ENCODE results near the gene PAWR. TPM values are rescaled to one million over a fixed set of nuclear protein-coding genes. Genes with fewer than 3 reads are reported as not detected.

Gene PAWR
- total and polyA plus RNA-seq, 5 donors from 2014 or later = 0.20 to 5.8 (median 1.3) TPM

DNA sequence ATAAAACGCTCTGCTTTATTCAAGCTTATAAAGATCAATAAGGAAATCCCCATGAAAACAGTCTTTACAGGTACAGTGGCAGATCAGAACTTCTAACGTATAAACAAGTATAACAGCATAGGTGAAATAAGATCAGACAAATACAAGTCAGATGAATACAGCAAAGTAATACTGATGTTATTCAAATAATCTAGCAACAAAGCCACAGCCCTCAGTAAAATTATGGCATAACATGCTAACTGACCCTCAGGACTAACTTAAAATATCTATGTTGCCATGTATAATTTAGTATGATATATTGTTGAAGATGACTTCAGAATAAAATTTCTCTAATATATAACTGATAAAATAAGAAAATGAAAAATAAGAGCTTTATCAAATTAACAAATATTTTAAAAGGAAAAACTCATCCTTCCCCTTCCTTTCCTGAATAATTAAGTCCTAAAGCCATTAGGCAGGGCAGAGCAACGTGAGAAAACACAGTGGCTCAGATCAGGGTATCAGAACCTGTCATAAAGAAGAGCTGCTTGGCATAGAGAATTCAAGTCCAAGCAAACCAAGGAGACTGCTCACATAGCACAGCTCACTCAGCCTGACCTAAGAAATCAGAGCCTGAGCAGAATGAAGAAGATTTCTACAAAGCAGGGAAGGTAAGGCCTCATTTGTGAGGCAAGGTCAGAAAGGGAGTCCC, 70.7 kb downstream of the PAWR start:
- no peaks in the 10 kb centered on the region for H3K36me3 ChIP-seq (ENCODE audit: control insufficient read depth, insufficient read depth, low read length)
- Mint-ChIP-seq H3K27ac (no peak overlapping the region), H3K36me3 (no peaks in the 10 kb centered on the region), H3K9me3 (peaks cover 0 to 3% (median 0%) of the 10 kb centered on the region in 7 donors), H3K4me1 (no peaks in the 10 kb centered on the region), H3K4me3 (no peak overlapping the region), H3K27me3 (no peaks in the 10 kb centered on the region)
- no peaks in the 10 kb centered on the region for H3K9me3 ChIP-seq (ENCODE audit: control insufficient read depth in 2 of 2, low read length in 2 of 2)
- H3K4me3 ChIP-seq (ENCODE audit: low read depth, low read length) = no peak overlapping the region
- no peaks in the 10 kb centered on the region for H3K4me1 ChIP-seq (ENCODE audit: control insufficient read depth, insufficient read depth, low read length, poor library complexity, severe bottlenecking)
- DNase-seq (no peak), ATAC-seq (ENCODE audit: low read depth in 2 of 2) (no peak)
- H3K27me3 ChIP-seq (ENCODE audit: control insufficient read depth, insufficient read depth, low read length) = no peaks in the 10 kb centered on the region
- no peak overlapping the region for H3K27ac ChIP-seq (ENCODE audit: insufficient read depth, low read length, poor library complexity, severe bottlenecking)

DNA sequence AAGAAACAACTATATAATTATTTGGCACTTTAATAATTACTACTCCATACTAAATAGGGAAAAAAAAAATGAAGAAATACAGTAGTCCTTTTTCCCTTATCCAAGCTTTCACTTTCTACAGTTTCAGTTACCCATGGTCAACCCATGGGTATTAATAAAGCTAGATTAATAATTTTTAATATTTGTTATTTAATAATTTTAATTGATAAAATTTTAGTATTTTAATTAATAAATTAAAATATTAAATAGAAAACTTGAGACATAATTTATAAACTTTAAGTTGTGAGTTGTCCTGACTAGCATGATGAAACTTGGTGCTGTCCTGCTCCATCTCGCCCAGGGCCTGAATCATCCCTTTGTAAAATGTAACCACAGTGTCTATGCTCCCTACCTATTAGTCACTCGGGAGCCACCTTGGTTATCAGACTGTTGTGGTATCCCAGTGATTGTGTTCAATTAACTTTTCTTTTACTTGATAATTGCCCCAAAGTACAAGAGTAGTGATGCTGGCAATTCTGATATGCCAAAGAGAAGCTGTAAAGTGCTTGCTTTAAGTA, 71.8 kb downstream of the PAWR start:
- H3K4me1 ChIP-seq (ENCODE audit: control insufficient read depth, insufficient read depth, low read length, poor library complexity, severe bottlenecking) = no peaks in the 10 kb centered on the region
- H3K27me3 ChIP-seq (ENCODE audit: control insufficient read depth, insufficient read depth, low read length) = no peaks in the 10 kb centered on the region
- H3K9me3 Mint-ChIP-seq = no peaks in the 10 kb centered on the region
- H3K4me1 Mint-ChIP-seq = no peaks in the 10 kb centered on the region
- H3K36me3 Mint-ChIP-seq = no peaks in the 10 kb centered on the region
- H3K9me3 ChIP-seq (ENCODE audit: control insufficient read depth in 2 of 2, low read length in 2 of 2) = no peaks in the 10 kb centered on the region
- H3K4me3 Mint-ChIP-seq = no peak overlapping the region
- no peaks in the 10 kb centered on the region for H3K36me3 ChIP-seq (ENCODE audit: control insufficient read depth, insufficient read depth, low read length)
- no peaks in the 10 kb centered on the region for H3K27me3 Mint-ChIP-seq
- DNase-seq (no peak), ATAC-seq (ENCODE audit: low read depth in 2 of 2) (no peak)
- no peak overlapping the region for H3K27ac Mint-ChIP-seq
- H3K4me3 ChIP-seq (ENCODE audit: low read depth, low read length) = no peak overlapping the region
- no peak overlapping the region for H3K27ac ChIP-seq (ENCODE audit: insufficient read depth, low read length, poor library complexity, severe bottlenecking)

- Histone ChIP-seq H3K27me3 (ENCODE audit: control insufficient read depth, insufficient read depth, low read length) (no peaks in the 10 kb centered on the region), H3K9me3 (ENCODE audit: control insufficient read depth in 2 of 2, low read length in 2 of 2) (no peaks in the 10 kb centered on the region), H3K27ac (ENCODE audit: insufficient read depth, low read length, poor library complexity, severe bottlenecking) (no peak overlapping the region), H3K36me3 (ENCODE audit: control insufficient read depth, insufficient read depth, low read length) (no peaks in the 10 kb centered on the region), H3K4me3 (ENCODE audit: low read depth, low read length) (no peak overlapping the region), H3K4me1 (ENCODE audit: control insufficient read depth, insufficient read depth, low read length, poor library complexity, severe bottlenecking) (no peaks in the 10 kb centered on the region)
- DNase-seq (no peak), ATAC-seq (ENCODE audit: low read depth in 2 of 2) (no peak)
- no peaks in the 10 kb centered on the region for H3K9me3 Mint-ChIP-seq
- no peaks in the 10 kb centered on the region for H3K36me3 Mint-ChIP-seq
- no peak overlapping the region for H3K27ac Mint-ChIP-seq
- H3K27me3 Mint-ChIP-seq = no peaks in the 10 kb centered on the region
- H3K4me1 Mint-ChIP-seq = no peaks in the 10 kb centered on the region
- no peak overlapping the region for H3K4me3 Mint-ChIP-seq
These were observed 73.1 kb downstream of the PAWR start for GRCh38 chr12:79617696-79618095.

DNA sequence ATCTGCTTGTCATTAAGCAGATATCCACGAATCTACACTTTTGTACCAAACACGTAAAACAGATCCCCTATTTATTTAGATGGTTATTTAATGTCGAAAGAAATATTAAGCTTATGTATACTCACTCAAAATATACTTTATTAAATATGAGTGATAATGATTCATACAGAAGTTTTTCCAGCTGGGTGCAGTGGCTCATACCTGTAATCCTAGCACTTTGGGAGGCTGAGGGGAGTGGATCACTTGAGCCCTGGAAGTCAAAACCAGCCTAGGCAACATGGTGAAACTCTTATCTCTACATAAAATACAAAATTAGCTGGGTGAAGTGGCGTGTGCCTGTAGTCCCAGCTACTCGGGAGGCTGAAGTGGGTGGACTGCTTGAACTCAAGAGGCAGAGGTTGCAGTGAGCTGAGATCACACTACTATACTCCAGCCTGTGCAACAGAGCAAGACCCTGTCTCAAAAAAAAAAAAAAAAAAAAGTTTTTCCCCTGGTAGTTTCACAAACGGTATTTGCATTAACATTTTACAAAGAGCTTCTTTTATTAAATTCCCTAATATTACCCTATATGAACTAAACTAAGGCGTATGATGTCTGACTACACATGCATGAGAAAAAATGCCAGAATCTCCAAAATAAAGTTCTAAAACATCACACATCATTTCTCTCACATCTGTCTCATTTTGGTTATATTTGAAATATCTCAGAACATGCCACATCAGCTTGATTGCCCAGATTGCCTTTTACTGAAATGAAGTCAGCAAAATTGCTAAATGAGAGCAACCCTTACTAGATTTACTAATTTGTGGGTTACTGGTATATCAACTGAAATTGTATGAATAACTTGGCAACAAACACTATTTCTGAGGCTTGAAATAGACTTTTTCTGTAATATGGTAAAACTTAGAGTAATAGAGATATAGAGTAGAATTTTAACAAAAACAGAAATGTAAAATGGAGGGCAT, 74.9 kb downstream of the PAWR start:
- no peaks in the 10 kb centered on the region for H3K4me1 ChIP-seq (ENCODE audit: control insufficient read depth, insufficient read depth, low read length, poor library complexity, severe bottlenecking)
- DNase-seq = no peak
- Mint-ChIP-seq H3K4me1 (no peaks in the 10 kb centered on the region), H3K9me3 (no peaks in the 10 kb centered on the region), H3K27me3 (no peaks in the 10 kb centered on the region), H3K27ac (no peak overlapping the region), H3K36me3 (no peaks in the 10 kb centered on the region), H3K4me3 (no peak overlapping the region)
- H3K27ac ChIP-seq (ENCODE audit: insufficient read depth, low read length, poor library complexity, severe bottlenecking) = no peak overlapping the region
- no peak overlapping the region for H3K4me3 ChIP-seq (ENCODE audit: low read depth, low read length)
- no peaks in the 10 kb centered on the region for H3K9me3 ChIP-seq (ENCODE audit: control insufficient read depth in 2 of 2, low read length in 2 of 2)
- ATAC-seq (ENCODE audit: low read depth in 2 of 2) = no peak
- H3K27me3 ChIP-seq (ENCODE audit: control insufficient read depth, insufficient read depth, low read length) = no peaks in the 10 kb centered on the region
- H3K36me3 ChIP-seq (ENCODE audit: control insufficient read depth, insufficient read depth, low read length) = no peaks in the 10 kb centered on the region

GRCh38 chr12:79614730-79615129, 76.0 kb downstream of the PAWR start:
- H3K4me1 ChIP-seq (ENCODE audit: control insufficient read depth, insufficient read depth, low read length, poor library complexity, severe bottlenecking) = no peaks in the 10 kb centered on the region
- ATAC-seq (ENCODE audit: low read depth in 2 of 2) (no peak), DNase-seq (no peak)
- Mint-ChIP-seq H3K27ac (no peak overlapping the region), H3K9me3 (no peaks in the 10 kb centered on the region), H3K27me3 (no peaks in the 10 kb centered on the region), H3K36me3 (no peaks in the 10 kb centered on the region), H3K4me3 (no peak overlapping the region), H3K4me1 (no peaks in the 10 kb centered on the region)
- H3K4me3 ChIP-seq (ENCODE audit: low read depth, low read length) = no peak overlapping the region
- no peaks in the 10 kb centered on the region for H3K36me3 ChIP-seq (ENCODE audit: control insufficient read depth, insufficient read depth, low read length)
- H3K27me3 ChIP-seq (ENCODE audit: control insufficient read depth, insufficient read depth, low read length) = no peaks in the 10 kb centered on the region
- H3K9me3 ChIP-seq (ENCODE audit: control insufficient read depth in 2 of 2, low read length in 2 of 2) = no peaks in the 10 kb centered on the region
- H3K27ac ChIP-seq (ENCODE audit: insufficient read depth, low read length, poor library complexity, severe bottlenecking) = no peak overlapping the region

DNA sequence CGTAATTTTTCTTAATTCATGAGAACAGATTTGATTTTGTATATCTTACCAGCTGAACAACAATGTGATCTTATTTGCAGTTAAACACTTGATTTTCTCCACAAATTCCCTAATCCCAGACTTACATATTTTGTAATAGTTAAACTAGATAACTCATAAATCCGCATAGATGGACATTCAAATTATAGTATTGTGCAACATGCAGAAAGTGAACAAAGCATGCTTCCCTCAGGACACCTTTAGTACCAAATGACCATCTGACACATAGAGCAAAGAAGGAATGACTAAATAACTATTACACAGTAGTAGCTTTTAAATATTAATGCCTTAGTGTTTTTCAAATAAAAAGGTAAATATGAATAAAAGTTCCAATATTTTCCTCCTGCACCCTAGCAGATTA, 88.9 kb downstream of the PAWR start:
- no peaks in the 10 kb centered on the region for H3K36me3 ChIP-seq (ENCODE audit: control insufficient read depth, insufficient read depth, low read length)
- H3K27me3 Mint-ChIP-seq = no peaks in the 10 kb centered on the region
- no peak overlapping the region for H3K4me3 Mint-ChIP-seq
- H3K4me1 ChIP-seq (ENCODE audit: control insufficient read depth, insufficient read depth, low read length, poor library complexity, severe bottlenecking) = no peaks in the 10 kb centered on the region
- H3K9me3 Mint-ChIP-seq = peaks cover 0 to 2% (median 0%) of the 10 kb centered on the region in 7 donors
- no peaks in the 10 kb centered on the region for H3K27me3 ChIP-seq (ENCODE audit: control insufficient read depth, insufficient read depth, low read length)
- ATAC-seq (ENCODE audit: low read depth in 2 of 2) = no peak
- H3K4me3 ChIP-seq (ENCODE audit: low read depth, low read length) = no peak overlapping the region
- DNase-seq = no peak
- H3K9me3 ChIP-seq (ENCODE audit: control insufficient read depth in 2 of 2, low read length in 2 of 2) = no peaks in the 10 kb centered on the region
- H3K4me1 Mint-ChIP-seq = no peaks in the 10 kb centered on the region
- no peak overlapping the region for H3K27ac Mint-ChIP-seq
- no peaks in the 10 kb centered on the region for H3K36me3 Mint-ChIP-seq
- H3K27ac ChIP-seq (ENCODE audit: insufficient read depth, low read length, poor library complexity, severe bottlenecking) = no peak overlapping the region

DNA sequence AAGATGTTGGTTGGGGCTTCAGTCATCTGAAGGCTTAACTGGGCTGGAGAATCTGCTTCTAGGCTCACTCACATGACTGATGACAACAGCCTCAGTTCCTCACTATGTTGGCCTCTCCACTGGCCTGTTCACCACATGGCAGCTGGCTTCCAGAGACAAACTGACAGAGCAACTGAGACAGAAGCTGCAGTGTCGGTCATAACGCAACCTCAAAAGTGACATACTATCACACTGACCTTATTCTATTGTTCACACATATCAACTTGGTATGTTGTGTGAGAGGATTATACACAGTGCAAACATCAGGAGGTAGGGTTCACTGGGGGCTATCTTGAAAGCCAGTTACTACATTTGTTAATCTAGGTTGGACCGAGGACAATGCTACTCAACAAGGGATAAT, 92.9 kb downstream of the PAWR start:
- H3K4me1 Mint-ChIP-seq = no peaks in the 10 kb centered on the region
- ATAC-seq (ENCODE audit: low read depth in 2 of 2) = no peak

More for the DNA sequence above, 92.9 kb downstream of the PAWR start:
- Mint-ChIP-seq H3K4me3 (no peak overlapping the region), H3K9me3 (peaks cover 0 to 2% (median 0%) of the 10 kb centered on the region in 7 donors), H3K36me3 (no peaks in the 10 kb centered on the region), H3K27ac (no peak overlapping the region), H3K27me3 (no peaks in the 10 kb centered on the region)
- H3K27ac ChIP-seq (ENCODE audit: insufficient read depth, low read length, poor library complexity, severe bottlenecking) = no peak overlapping the region
- H3K27me3 ChIP-seq (ENCODE audit: control insufficient read depth, insufficient read depth, low read length) = no peaks in the 10 kb centered on the region
- no peaks in the 10 kb centered on the region for H3K4me1 ChIP-seq (ENCODE audit: control insufficient read depth, insufficient read depth, low read length, poor library complexity, severe bottlenecking)
- no peaks in the 10 kb centered on the region for H3K9me3 ChIP-seq (ENCODE audit: control insufficient read depth in 2 of 2, low read length in 2 of 2)
- H3K36me3 ChIP-seq (ENCODE audit: control insufficient read depth, insufficient read depth, low read length) = no peaks in the 10 kb centered on the region
- no peak for DNase-seq
- no peak overlapping the region for H3K4me3 ChIP-seq (ENCODE audit: low read depth, low read length)
